GM18861 (cell line): ENCODE measurements around the gene DMRT1.
"Not testable (repeated sequence)": the region's sequence is repeated elsewhere in the genome, so short reads cannot be mapped to it uniquely, and the experiment has no call there.

Source experiments
- ATAC-seq: cut with Tn5 transposase; IDR thresholded peaks from one replicate; pipeline ENCODE4 v1.9.1; 2021; ENCODE audit not compliant: unreplicated experiment

Gene DMRT1

DNA sequence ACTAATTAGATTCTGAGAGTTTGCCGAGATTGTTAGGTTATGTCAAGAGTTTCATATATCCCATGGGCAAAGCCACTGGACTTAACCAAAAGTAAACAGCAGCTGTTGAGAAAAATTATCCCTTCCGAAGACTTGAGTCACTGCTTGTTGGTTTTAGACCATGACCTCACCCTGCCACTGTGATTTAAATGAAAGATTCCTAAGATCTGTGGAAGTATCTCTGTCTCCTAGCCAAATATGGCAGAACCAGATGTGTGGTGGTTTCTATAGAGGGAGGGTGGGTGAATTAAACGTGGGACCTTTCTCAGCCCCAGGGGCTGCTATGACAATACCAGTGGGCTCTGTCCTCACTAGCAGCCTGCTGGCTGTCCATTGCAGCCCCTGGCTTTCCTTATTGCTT is 154.3 kb downstream of the DMRT1 start:
- no peak for ATAC-seq

DNA sequence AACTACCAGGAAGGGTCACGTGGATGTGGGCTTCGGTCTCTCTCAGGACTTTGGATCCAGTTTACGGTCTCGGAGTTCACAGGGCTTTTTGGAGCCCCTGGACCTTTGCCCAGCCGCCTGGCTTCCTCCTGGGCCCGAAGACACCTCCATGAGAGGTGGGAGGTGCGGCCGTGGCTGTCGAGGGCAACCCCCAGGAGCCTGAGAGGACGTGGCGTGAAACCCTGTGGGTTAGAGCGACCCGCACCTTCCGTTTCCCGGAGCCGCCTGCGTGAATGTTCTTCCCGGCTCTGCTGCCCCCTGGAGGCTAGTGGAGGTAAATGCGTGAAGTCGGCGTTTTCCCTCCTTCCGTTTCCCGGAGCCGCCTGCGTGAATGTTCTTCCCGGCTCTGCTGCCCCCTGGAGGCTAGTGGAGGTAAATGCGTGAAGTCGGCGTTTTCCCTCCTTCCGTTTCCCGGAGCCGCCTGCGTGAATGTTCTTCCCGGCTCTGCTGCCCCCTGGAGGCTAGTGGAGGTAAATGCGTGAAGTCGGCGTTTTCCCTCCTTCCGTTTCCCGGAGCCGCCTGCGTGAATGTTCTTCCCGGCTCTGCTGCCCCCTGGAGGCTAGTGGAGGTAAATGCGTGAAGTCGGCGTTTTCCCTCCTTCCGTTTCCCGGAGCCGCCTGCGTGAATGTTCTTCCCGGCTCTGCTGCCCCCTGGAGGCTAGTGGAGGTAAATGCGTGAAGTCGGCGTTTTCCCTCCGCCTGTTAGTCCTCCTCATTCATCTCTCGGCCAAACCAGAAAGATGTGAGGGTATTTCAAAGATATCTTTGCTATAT is 157.0 kb downstream of the DMRT1 start:
- ATAC-seq: not testable (repeated sequence)

DNA sequence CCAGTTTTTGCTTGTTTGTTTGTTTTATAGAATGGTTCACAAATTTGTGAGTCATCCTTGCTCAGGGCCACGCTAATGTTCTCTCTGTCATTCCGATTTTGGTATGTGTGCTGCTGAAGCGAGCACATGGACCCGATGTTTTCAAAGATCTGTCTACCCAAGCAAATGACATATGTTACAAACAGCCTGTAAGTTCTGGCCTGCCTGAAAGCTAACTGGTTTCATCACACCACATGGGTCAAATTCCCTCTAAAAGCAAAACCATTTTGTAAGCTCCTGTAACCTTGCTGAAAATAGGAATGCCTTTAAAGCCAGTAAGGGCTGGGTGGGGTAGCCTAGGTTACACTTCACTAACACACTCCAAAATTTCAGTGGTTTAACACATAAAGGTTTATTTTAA is 160.3 kb downstream of the DMRT1 start:
- no peak for ATAC-seq

DNA sequence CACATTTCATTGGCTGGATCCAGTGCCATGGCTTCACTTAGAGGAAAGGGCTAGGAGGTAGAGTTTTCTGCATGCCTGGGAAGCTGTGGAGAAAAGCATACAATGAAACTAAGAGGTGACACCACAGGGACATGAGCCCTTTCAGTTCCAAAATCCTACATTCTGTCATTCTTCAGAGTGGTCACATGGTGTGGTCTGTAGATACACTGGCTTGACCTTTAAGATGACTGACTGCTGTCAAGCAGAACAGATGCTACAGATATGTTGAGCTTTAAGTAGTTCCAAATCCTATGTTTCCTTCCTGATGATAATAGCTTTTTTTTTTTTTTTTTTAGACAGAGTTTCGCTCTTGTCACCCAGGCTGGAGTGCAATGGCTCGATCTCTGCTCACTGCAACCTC is 161.2 kb downstream of the DMRT1 start:
- ATAC-seq: no peak

DNA sequence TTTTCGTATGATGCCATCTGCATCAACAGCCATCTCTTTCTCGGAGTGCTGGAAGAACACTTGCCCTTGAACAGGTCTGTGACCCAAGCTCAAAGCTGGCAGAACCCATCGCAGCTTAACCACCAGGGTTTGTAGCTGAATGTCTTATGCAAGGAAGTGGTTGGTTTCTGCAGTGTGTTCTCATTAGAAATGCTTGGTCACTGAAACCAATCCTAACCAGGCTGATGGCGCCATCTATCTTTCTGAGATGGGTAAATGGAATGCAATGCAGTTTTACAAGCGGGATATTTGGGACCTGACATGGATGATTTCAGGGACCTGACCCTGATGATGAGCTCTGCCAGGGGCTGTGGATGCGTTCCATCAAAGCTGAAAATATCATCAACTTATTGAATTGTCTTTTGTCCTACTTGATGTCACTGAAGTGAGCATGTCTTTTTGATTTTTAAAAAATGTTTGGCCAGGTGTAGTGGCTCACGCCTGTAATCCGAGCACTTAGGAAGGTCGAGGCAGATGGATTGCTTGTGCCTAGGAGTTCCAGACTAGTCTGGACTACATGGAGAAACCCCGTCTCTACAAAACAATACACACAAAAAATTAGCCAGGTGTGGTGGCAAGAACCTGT is 163.7 kb downstream of the DMRT1 start:
- ATAC-seq: peak; percentile 71

DNA sequence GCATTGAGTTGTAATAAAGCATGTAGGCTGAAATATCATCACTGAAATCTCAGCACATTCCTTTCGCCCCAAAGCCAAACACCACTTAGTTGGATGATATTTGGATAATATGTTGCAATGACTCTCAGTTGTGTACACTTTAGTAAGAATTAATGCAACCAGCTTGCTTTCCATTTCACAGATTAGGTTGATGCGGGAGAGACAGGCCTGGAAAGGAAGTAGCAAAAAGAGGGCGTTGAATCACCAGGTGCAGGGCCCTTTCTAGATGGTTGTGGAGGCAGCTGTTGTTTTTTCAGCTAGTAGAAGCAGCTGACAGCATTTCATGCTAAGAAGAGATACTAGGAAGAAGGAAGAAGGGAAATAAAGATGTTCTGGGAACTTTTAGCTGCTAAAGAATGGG is 165.8 kb downstream of the DMRT1 start:
- no peak for ATAC-seq

DNA sequence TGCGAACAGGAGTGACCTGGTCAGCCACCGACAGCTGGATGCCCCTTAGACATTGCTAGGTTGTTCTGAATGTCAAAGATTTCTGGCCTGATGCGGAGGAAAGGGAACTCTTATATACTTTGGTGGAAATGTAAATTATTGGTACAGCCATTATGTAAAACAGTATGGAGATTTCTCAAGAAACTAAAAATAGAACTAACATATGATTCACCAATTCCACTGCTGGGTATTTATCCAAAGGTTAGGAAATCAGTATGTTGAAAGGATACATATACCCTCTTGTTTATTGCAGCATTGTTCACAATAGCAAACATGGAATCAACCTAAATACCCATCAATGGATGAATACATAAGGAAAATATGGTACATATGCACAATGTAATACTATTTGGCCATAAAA is 166.7 kb downstream of the DMRT1 start:
- ATAC-seq: no peak

DNA sequence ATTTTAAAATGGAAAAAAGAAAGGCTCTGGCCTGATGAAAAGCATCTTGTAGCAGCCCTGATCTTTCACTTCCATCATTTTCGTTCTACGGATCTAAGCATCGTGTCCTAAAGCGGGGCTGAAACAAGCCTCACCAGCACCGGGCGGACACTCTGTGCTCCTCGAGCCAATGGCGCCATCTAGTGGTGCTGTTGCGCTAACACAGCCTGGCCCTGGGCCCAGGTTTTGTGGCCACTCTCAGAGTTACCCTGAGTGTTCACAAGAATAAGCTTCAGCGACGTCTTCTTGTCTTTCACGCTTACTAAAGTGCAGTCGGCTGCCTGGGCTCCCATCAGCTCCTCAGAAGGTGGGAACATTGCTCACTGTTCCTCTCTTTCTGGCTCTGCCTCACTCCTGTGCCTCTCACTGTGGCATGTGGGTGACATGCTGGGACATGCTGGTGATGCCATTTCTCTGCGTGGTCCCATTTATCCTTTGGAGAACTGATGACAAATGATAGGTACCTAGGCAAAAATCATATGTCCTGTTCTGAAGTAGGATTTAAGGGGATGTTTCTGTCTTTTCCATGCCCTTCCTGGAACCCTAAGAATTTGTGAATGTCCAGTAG is 167.7 kb downstream of the DMRT1 start:
- peak; percentile 88 for ATAC-seq

DNA sequence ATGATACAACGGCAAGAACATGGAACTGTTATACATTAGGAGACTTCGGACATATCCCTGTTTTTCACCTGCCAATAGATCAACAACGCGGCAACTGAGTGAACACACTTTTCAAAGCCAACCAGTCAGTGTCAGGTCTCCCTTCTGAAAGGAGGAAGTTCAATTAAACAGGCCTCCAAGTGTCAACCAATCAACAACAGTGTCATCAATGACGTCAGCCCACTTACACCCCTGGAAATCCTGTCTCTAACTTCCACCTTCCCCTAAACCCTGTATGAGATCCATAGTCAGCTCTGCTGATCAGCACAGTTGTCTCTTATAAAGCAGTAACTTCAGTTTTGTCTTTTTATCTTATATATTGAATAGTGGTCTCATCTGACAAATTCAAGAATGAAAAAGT is 171.5 kb downstream of the DMRT1 start:
- no peak for ATAC-seq

DNA sequence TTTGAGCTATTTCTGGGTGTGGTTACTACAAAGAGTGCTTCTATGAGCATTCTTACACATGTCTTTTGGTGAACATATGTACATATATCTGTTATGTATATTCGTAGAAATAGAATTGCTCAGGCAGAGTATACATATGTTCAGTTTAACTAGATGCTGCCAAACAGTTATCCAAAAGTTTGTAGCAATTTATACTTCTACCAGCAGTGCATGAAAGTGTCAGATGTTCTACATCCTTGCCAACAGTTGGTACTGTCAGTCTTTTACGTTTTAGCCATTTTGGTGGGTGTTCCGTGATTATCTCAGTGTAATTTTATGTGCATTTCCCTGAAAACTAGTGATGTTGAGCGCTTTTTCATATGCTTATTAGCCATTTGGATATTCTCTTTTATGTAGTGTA is 172.7 kb downstream of the DMRT1 start:
- no peak for ATAC-seq

DNA sequence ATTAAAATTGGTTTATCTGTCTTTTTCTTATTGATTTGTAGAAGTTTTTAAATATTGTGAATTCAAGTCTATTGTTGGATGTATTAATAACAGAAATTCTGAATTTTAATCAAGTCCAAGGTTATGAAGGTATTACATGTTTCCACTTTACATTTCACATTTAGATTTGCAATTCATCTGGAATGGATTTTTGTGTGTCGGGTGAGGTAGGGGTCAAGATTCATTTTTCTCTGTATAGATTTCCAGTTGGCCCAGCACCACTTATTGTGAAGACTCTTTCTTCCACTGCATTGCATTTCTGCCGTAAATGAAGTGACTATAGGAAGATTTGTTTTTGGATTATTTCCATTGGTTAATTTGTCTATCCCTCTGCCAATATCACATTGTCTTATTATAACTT is 173.1 kb downstream of the DMRT1 start:
- no peak for ATAC-seq

DNA sequence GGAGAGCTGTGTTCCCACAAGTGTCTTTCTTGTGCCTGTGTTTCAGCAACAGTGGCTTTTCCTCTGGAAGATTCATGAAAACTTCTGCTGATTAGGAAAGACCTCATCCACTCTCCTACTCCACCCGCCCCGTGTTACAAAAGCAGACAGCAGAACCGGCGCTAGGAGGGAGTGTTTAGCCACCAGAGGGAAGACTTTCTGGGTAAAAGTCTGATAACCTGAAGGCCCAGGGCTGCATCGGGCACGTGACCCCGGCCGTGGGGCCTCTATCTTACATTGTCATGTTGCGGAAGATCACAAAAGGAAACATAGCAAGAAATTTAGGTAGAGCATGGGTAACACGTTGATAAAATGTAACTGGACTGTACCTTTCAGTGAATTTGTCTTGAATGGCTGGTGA is 176.6 kb downstream of the DMRT1 start:
- ATAC-seq: no peak
